HG02759 (cell line): ENCODE measurements around the gene SPTA1.

Experiments
- ATAC-seq: cut with Tn5 transposase; IDR thresholded peaks from one replicate; pipeline ENCODE4 v1.9.1; 2021; ENCODE audit warnings: mild to moderate bottlenecking, moderate library complexity; ENCODE audit not compliant: unreplicated experiment

Gene SPTA1

GRCh38 chr1:158687037-158687436 lies 522 bp upstream of the SPTA1 start:
- no peak for ATAC-seq

- ATAC-seq: no peak
These were observed 1.4 kb downstream of the SPTA1 start for GRCh38 chr1:158685085-158685484.

- ATAC-seq: no peak
These were observed 4.9 kb downstream of the SPTA1 start for GRCh38 chr1:158681606-158682005.

GRCh38 chr1:158679289-158679688 lies 7.2 kb downstream of the SPTA1 start:
- no peak for ATAC-seq

- ATAC-seq: no peak
These were observed 10.8 kb downstream of the SPTA1 start for GRCh38 chr1:158675563-158676323.

- ATAC-seq: no peak
These were observed 12.2 kb downstream of the SPTA1 start for GRCh38 chr1:158674302-158674701.

GRCh38 chr1:158666037-158666436 lies 20.5 kb downstream of the SPTA1 start:
- ATAC-seq: no peak

GRCh38 chr1:158654571-158654970 lies 31.9 kb downstream of the SPTA1 start:
- no peak for ATAC-seq

GRCh38 chr1:158654086-158654485 lies 32.4 kb downstream of the SPTA1 start:
- ATAC-seq: no peak

- no peak for ATAC-seq
These were observed 33.7 kb downstream of the SPTA1 start for GRCh38 chr1:158652721-158653334.

- no peak for ATAC-seq
These were observed 37.5 kb downstream of the SPTA1 start for GRCh38 chr1:158649052-158649451.

GRCh38 chr1:158646465-158646864 lies 40.0 kb downstream of the SPTA1 start:
- no peak for ATAC-seq

GRCh38 chr1:158644449-158644848 lies 42.1 kb downstream of the SPTA1 start:
- no peak for ATAC-seq

GRCh38 chr1:158638904-158639303 lies 47.6 kb downstream of the SPTA1 start:
- no peak for ATAC-seq

- no peak for ATAC-seq
These were observed 48.4 kb downstream of the SPTA1 start for GRCh38 chr1:158638146-158638545.

GRCh38 chr1:158613764-158614163 lies 72.8 kb downstream of the SPTA1 start:
- no peak for ATAC-seq

- no peak for ATAC-seq
These were observed 74.6 kb downstream of the SPTA1 start for GRCh38 chr1:158611916-158612315.

- ATAC-seq: no peak
These were observed 79.2 kb downstream of the SPTA1 start for GRCh38 chr1:158607296-158607695.

- no peak for ATAC-seq
These were observed 81.5 kb downstream of the SPTA1 start, which contains the start of gene OR10Z1 for GRCh38 chr1:158604968-158605367. OR10Z1 (plus strand) TSS chr1:158605268; CDS start chr1:158606439, 1,171 bp downstream.

- no peak for ATAC-seq
These were observed 85.8 kb downstream of the SPTA1 start for GRCh38 chr1:158600735-158601134.

GRCh38 chr1:158586942-158587341 lies 99.6 kb downstream of the SPTA1 start:
- no peak for ATAC-seq

- ATAC-seq: no peak
These were observed 102.6 kb downstream of the SPTA1 start for GRCh38 chr1:158583962-158584361.
